HG02840 (cell line): ENCODE results near the gene ZSWIM2.
"Not testable (repeated sequence)": the region's sequence is repeated elsewhere in the genome, so short reads cannot be mapped to it uniquely, and the experiment has no call there.

Experiments used
- ATAC-seq: cut with Tn5 transposase; IDR thresholded peaks from one replicate; pipeline ENCODE4 v1.9.1; 2021; ENCODE audit warnings: mild to moderate bottlenecking, moderate library complexity, moderate number of reproducible peaks; ENCODE audit not compliant: unreplicated experiment, low FRiP score

The ZSWIM2 gene

DNA sequence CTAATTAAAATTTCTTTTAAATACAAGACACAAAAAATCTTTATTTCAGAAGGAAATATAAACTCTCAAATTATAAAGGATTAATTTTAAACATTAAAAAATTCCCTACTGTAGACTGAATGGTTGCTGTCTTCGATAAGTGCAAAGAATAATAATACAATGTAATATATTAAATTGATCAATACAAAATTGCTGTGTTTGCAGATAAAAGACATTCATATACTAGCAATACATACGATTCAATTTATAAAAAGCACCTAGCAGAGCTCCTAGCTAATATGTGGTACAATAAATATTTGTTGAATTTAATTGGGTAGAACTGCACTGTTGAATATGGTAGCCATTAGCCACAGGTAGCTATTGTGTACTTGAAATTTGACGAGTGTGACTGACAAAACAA, 6.6 kb downstream of the ZSWIM2 start:
- no peak for ATAC-seq

DNA sequence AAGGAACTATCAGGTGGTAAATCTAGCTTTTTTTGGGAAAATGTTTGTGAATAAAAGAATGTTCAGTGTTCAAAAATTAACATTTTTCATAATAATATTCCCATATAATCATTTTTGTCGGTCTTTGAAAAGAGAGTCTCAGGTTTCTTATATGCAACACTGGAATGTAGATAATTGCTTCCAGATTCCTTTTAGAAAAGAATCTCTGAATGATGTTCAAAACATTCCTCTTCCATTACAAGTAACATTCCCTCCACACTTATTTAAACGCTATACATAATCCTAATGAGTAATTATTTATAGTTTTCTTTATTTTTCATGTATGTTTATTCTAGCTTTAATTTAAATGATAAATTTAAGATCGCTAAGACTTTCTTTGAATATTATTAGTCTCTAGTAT, 7.0 kb downstream of the ZSWIM2 start:
- ATAC-seq = no peak

DNA sequence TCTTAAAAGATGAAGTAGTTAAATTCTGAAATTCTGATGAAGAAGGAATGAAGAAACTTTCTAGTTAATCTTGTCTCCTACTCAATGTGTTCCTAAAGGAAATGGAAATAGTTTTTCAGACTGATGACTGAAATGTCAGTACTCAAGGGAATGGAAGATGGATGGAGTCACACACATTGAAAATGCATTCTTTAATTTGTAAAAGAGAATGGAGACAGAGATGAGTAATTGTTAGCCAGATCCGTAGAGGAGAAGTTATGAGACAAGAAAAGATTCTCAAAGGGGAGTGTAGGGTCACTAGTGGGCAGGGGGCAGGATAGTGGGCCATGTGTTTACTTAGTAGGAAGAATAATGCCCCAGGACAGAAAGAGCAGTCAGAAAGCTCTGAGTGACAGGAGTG, 13.3 kb downstream of the ZSWIM2 start:
- no peak for ATAC-seq

DNA sequence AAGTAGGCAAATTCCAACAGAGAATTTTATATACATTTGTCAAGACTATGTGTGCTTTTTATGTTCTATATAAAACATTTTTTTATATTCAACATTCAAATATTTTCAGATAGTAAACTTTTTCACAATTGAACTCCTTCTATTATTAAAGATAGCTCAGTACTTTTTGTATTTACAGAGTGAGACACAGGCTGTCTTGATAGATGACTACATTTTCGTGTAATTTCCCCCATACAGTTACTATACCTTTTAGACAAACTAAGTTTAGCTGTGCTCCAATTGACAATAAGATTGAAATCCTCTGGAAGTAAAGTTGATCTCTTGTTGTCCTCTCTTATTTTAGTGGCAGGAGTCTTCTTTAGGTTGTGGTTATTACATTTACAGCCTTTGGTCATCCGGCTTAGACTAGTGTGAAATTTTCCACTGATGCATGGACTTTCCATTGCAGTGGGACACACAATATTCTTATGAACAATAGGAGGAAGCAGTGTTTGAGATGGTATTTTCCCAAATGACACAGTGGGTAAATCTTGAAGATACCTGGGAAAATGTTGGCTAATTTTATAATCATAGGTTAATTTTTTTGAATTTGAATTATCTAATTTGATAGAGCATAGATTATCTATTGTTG, 21.0 kb downstream of the ZSWIM2 start:
- ATAC-seq = no peak

DNA sequence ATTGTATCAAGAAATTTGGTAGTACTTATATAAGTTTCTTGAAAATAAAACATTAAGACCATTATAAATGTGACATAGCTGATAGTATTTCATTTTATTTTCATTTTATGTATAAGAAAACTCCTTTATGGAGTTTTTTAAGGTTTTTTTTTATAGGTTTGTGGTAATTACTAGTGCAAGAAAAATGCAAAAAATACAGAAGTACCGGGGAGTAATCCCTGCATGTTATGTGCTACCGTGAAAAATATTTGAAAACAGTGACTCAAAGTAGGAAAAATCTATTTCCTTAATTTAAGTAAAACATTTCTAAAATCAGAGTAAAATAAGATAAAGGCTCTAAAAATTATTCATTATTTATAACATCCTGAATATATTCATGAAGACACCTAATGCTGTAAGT, 21.6 kb downstream of the ZSWIM2 start:
- no peak for ATAC-seq

DNA sequence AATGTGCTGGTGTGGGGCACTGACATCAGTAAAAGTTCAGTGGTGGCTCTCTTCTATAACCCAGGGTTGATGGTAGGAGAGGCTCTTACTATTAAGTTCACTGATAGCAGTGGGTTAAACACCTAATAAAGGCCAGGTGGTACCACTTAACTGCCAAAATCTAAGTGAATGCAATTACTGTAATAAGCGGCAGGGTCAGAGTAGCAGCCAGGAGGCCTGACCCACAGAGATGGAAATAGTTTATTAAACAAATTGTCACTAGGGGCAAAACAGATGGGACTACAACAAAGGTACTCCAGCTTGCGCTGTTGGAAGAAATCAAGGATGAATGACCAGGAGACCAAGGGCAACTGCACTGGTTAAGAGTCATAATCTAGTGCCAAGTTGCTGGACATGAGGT, 26.6 kb downstream of the ZSWIM2 start:
- no peak for ATAC-seq

DNA sequence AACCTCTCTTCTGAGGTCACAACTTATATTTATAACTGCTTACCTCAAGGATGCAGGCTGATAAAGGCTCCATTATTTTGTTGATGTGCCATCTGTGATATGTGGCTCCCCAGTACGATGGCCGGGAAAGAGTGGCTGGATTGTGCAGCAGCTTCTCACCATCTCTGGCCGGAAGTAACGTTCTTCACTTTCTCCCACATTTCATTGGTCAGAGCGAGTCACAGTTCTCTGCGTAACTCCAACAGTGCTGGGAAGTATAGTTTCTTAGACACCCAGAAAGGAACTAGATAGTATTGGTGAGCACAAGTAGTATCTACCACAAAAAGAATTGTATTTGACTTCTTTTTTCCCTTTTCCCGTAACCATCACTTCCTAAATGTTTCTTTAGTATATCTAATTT, 28.7 kb downstream of the ZSWIM2 start:
- no peak for ATAC-seq

DNA sequence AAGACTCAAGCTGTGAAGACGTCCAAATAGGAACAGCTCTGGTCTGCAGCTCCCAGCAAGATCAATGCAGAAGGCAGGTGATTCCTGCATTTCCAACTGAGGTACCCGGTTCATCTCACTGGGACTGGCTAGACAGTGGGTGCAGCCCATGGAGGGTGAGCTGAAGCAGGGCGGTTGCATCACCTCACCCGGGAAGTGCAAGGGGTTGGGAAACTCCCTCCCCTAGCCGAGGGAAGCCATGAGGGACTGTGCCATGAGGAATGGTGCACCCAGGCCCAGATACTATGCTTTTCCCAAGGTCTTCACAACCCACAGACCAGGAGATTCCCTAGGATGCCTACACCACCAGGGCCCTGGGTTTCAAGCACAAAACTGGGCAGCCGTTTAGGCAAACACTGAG, 37.2 kb downstream of the ZSWIM2 start:
- not testable (repeated sequence) for ATAC-seq

DNA sequence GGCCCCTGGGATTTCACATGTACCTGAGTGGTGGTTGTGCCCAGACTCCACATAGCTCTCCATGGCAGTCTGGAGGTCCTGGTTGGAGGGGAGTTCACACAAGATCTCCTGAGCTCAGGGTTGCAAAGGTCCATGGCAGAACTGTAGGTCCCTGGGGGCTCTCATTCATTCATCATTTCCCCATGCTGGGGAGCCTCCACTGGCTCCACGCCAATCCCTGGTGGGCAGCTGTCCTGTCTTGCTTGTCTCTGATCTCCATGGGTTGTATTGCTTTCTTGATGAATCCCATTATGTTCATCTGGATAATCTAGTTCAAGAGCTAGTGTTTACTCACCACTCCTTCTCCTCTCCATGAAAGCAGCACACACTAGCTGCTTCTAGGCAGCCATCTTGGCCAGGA, 42.4 kb downstream of the ZSWIM2 start:
- no peak for ATAC-seq

DNA sequence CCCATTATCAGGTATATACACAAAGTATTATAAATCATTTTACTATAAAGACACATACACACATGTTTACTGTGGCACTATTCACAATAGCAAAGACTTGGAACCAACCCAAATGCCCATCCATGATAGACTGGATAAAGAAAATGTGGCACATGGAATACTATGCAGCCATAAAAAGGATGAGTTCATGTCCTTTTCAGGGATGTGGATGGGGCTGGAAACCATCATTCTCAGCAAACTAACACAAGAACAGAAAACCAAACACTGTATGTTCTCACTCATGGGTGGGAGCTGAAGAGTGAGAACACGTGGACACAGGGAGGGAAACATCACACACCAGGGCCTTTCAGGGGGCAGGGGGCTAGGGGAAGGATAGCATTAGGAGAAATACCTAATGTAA, 50.4 kb downstream of the ZSWIM2 start:
- not testable (repeated sequence) for ATAC-seq

DNA sequence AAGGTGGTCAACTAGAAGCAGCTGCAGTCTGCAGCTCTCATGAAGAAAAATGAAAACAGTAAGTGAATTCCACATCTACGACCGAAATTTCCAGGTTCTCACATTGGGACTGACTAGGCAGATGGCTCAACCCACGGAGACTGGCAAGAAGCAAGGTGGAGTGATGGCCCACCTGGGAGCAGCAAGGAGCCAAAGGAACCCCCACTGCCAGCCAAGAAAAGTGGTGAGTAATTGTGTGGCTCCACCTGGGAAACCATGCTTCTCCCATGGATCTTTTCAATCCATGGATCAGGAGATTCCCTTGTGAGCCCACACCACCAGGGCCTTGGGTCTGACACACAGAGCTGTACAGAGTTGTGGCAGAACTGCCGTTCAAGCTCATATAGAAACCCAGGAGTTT, 64.0 kb downstream of the ZSWIM2 start:
- ATAC-seq = no peak

DNA sequence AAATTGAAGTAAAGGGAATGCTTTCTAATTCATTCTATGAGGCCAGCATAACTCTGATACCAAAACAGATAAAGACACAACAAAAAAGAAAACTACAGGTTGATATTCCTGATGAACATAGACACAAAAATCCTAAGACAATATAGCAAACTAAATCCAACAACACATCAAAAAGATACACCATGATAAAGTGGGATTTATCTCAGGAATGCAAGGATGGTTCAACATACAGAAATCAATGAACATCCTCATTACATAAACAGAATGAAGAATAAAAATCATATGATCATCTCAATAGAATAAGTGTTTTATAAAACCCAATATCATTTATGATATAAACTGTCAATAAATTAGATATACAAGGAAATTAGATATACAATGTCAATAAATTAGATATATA, 65.7 kb downstream of the ZSWIM2 start:
- no peak for ATAC-seq

DNA sequence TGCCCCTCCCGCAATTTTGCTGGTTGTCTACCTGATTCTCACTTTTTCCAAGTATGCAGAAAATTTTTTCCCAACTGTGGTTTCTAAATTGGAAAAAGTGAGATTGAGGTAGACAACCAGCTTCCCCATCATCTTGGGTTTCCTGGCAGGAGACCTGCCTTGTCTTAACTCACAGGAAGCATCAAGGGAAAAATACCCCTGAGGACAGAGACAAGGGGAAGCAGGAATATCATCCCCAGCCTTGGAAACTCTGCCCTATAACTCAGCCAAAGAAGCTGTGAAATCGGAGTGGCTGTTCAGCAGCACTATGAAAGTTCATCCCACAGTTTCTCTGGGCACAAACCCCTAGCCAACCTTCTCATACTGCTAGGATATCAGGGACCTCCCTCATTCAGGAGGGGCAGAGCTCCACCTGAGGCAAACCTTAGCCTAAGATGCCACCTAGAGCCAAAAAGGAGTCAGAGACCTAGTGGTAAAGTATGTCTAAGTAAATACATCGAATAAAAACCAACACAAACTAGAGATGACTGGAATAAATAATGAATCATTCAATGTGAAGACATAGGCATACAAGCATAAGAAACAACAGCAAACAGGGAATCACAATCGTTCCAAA, 68.2 kb downstream of the ZSWIM2 start:
- no peak for ATAC-seq
